Pancreas (tissue), 10 donors: ENCODE results near the gene CCR2. TPM values are rescaled to one million over a fixed set of nuclear protein-coding genes. Genes with fewer than 3 reads are reported as not detected.
A peak's percentile ranks its signal among the peaks of the same experiment; 100 is the strongest.

Experiments
- ATAC-seq, 4 donors: fragments of 200-7000 bp; cut with Tn5 transposase; one replicate each; pipeline versions ENCODE4 v1.8.0 to v1.9.1; 2020; ENCODE audit warnings: mild to moderate bottlenecking in 4 of 4, moderate library complexity in 4 of 4
- DNase-seq, 6 donors: peaks; one replicate each; pipeline ENCODE4 v3.0.0-alpha.2; 2020
- FAIRE-seq: peaks from 2 replicates; lab custom pipeline; 2012; peaks lifted over from hg19 to GRCh38; lab: Jason Lieb, UNC
- H3K27ac ChIP-seq, 4 donors: fragments of 200-600 bp; sonication (generic); 1 replicate in 3 of 4; 2 replicates in 1 of 4; pipeline versions ENCODE4 v1.5.0 to v1.8.0; 2020
- H3K27me3 ChIP-seq, 4 donors: fragments of 200-600 bp; one replicate each; pipeline ENCODE4 v1.8.0; 2021
- H3K36me3 ChIP-seq, 3 donors: fragments of 200-600 bp; sonication (generic) in 1 of 3; one replicate each; pipeline versions ENCODE4 v1.5.0 to v1.8.0; 2020 to 2021
- H3K4me1 ChIP-seq, 3 donors: fragments of 200-600 bp; one replicate each; pipeline ENCODE4 v1.8.0; 2021
- H3K4me3 ChIP-seq, 4 donors: fragments of 200-600 bp; sonication (generic) in 2 of 4; one replicate each; pipeline versions ENCODE4 v1.5.0 to v1.8.0; 2020 to 2021
- H3K9me3 ChIP-seq, 4 donors: fragments of 200-600 bp; one replicate each; pipeline ENCODE4 v1.8.0; 2021
- CTCF ChIP-seq, 4 donors: fragments of 200-600 bp; sonication (generic) in 3 of 4; IDR thresholded peaks; one replicate each; pipeline versions ENCODE4 v1.5.0 to v1.8.0; 2021; ENCODE audit warnings: antibody characterized with exemption in 4 of 4
- WGBS, 2 donors: extraction: QIAGEN DNeasy Blood & Tissue Kit; methylation state at CpG; one replicate each; pipeline ENCODE4 v1.1.7; 2013; 5-methylcytosine and 5-hydroxymethylcytosine counted together
- intact Hi-C, 3 donors: fragments of 100-400 bp; cut with DNase I; formaldehyde crosslinking; loops; one replicate each; pipeline versions ENCODE4 v1.11.1 to v1.14.2; 2022
- polyA plus RNA-seq, 2 donors: library from polyadenylated mRNA; stranded (reverse); fragments of 200-250 nt; gene quantifications; one replicate each; pipeline ENCODE4 v1.2.3, GENCODE V29; 2013
- total RNA-seq, 6 donors: library from RNA; stranded (reverse); fragmentation: NEBNext Ultra II Directional in 4 of 6; extraction: Animal tissue kit (Norgen Biotek cat#: 25700) in 4 of 6; gene quantifications; one replicate each; pipeline versions ENCODE4 v1.2.1 to v1.2.4, GENCODE V29; 2021 to 2023
- donor health status: healthy with polysubstance abuse.
- donor health status: DM: no; HTN: no; CAD: no; lungs with moderate emphysema.
- donor health status: DM: no; HTN: no; CAD: no.
- donor health status: control.
- donor health status: control.
- donor health status: Bipolar disorder and iron deficiency.
- donor health status: DM: yes; HTN: yes; CAD: no.
- donor health status: DM: no; HTN: no; CAD: no.
- donor health status: DM: no; HTN: no; CAD: no.
- donor health status: DM: yes; HTN: yes; CAD: no.

Gene CCR2
- total and polyA plus RNA-seq, 8 donors, result 0.14 to 3.5 (median 0.26) TPM

GRCh38 chr3:46393011-46393410, 39.1 kb downstream of the CCR2 start:
- 72% methylated on average over 2 of the region's 2 CpGs for WGBS, 2 donors
- no peak for DNase-seq
- ATAC-seq, result no peak
- Histone ChIP-seq H3K27me3 (no peaks in the 10 kb centered on the region), H3K36me3 (no peaks in the 10 kb centered on the region), H3K9me3 (no peaks in the 10 kb centered on the region), H3K27ac (no peak overlapping the region), H3K4me3 (no peak overlapping the region), H3K4me1 (no peaks in the 10 kb centered on the region)
- intact Hi-C loops, result no loop called here
- no peak for TF ChIP-seq CTCF (IDR thresholded peaks at IDR 0.05)
- no peak for FAIRE-seq

GRCh38 chr3:46393554-46394434, 39.9 kb downstream of the CCR2 start:
- no peak for FAIRE-seq
- TF ChIP-seq CTCF (IDR thresholded peaks at IDR 0.05), result no peak
- Histone ChIP-seq H3K9me3 (no peaks in the 10 kb centered on the region), H3K4me3 (no peak overlapping the region), H3K36me3 (no peaks in the 10 kb centered on the region), H3K4me1 (no peaks in the 10 kb centered on the region), H3K27me3 (no peaks in the 10 kb centered on the region), H3K27ac (no peak overlapping the region)
- no peak for DNase-seq
- WGBS, 2 donors, result 70 to 84% methylated on average over 8 of the region's 8 CpGs
- peak in 1 of 4 donors; percentile 21 for ATAC-seq
- intact Hi-C loops, result no loop called here

DNA sequence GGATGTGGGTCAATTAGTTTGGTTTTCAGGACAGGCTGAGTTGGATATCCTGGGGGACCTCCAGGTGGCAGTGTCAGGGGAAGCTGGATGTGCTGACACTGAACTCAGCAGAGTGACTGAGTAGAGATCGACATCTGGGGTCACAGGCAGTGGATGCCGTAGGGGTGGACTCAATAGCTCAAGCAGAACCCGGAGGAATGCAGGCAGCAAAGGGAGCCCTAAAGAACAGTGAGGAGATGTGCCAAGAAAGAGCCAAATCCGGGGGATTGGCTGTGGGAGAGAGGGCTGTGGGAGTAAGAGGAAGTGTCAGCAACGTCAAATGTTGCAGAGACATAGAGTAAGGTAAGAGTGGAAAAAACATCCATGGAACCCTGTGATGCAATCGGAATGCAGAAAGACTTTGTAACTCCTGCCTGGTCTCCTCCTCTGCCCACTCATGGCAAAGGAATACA, 41.3 kb downstream of the CCR2 start:
- H3K27ac ChIP-seq, result no peak overlapping the region
- H3K4me1 ChIP-seq, result no peaks in the 10 kb centered on the region
- no peaks in the 10 kb centered on the region for H3K9me3 ChIP-seq
- H3K36me3 ChIP-seq, result no peaks in the 10 kb centered on the region
- H3K27me3 ChIP-seq, result no peaks in the 10 kb centered on the region
- FAIRE-seq (no peak), DNase-seq (no peak), ATAC-seq (peak in 2 of 4 donors; percentile 29 to 37)
- intact Hi-C loops, result no loop called here
- H3K4me3 ChIP-seq, result no peak overlapping the region
- no peak for TF ChIP-seq CTCF (IDR thresholded peaks at IDR 0.05)
- 78 to 83% methylated on average over 6 of the region's 6 CpGs for WGBS, 2 donors

DNA sequence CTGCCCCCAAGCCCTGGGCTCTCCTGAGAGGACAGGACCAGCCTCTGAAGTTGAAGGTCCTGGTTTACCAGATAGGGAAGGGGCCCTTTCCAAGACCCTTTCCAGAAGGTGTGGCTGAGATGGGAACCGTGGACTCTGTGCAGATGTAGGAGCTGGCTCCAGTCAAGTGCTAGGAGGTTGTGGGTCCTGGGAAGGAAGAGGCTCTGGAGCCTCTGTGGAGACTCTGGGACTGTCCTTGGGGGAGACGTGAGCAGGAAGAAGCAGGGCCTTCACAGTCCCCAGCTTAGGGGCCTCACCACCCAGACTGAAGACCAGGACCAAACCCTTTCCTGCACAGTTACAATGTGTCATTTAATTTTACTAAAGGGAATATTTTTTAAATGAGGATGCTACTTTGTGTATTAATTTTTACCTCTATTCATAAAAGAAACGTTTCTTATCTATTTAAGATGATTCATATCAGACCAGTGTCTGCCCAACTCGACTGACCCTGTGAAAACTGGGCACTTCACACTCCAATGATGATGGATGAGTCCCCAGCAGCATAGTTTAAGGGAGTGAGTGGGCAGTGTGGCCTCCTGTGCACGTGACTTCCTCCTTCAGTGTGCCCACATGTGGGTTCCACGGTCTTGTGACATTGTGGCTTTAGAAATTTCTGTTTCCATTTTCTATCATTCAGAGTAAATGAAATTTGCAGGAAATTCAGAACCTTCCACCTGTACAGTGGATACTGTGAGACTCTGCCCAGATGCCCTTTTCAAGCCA, 42.0 kb downstream of the CCR2 start:
- no peak overlapping the region for H3K27ac ChIP-seq

More for the DNA sequence above, 42.0 kb downstream of the CCR2 start:
- intact Hi-C loops, result no loop called here
- DNase-seq (no peak), ATAC-seq (peak in 1 of 4 donors; percentile 69), FAIRE-seq (no peak)
- H3K9me3 ChIP-seq, result no peaks in the 10 kb centered on the region
- H3K36me3 ChIP-seq, result no peaks in the 10 kb centered on the region
- H3K4me1 ChIP-seq, result no peaks in the 10 kb centered on the region
- TF ChIP-seq CTCF (IDR thresholded peaks at IDR 0.05), result no peak
- H3K4me3 ChIP-seq, result no peak overlapping the region
- no peaks in the 10 kb centered on the region for H3K27me3 ChIP-seq
- 62 to 75% methylated on average over 6 of the region's 6 CpGs for WGBS, 2 donors
